M059J (cell line): ENCODE measurements around the gene TP53I11. TPM values are rescaled to one million over a fixed set of nuclear protein-coding genes. Genes with fewer than 3 reads are reported as not detected.

Source experiments
- DNase-seq: peaks from one replicate; pipeline ENCODE4 v3.0.0-alpha.2; 2012; ENCODE audit warnings: low read depth
- total RNA-seq: library from RNA; depleted of rRNA; stranded (reverse); fragments of >200 nt; shearing (Covaris generic); gene quantifications from 2 replicates; pipeline ENCODE4 v1.2.3, GENCODE V29; 2014

The TP53I11 gene
- total RNA-seq, 1 experiment from 2014 or later: 64.2 TPM

GRCh38 chr11:44940404-44940803, 10.3 kb downstream of the TP53I11 start:
- no peak for DNase-seq

- DNase-seq: no peak
Observed at GRCh38 chr11:44939673-44940395, 10.8 kb downstream of the TP53I11 start.

DNA sequence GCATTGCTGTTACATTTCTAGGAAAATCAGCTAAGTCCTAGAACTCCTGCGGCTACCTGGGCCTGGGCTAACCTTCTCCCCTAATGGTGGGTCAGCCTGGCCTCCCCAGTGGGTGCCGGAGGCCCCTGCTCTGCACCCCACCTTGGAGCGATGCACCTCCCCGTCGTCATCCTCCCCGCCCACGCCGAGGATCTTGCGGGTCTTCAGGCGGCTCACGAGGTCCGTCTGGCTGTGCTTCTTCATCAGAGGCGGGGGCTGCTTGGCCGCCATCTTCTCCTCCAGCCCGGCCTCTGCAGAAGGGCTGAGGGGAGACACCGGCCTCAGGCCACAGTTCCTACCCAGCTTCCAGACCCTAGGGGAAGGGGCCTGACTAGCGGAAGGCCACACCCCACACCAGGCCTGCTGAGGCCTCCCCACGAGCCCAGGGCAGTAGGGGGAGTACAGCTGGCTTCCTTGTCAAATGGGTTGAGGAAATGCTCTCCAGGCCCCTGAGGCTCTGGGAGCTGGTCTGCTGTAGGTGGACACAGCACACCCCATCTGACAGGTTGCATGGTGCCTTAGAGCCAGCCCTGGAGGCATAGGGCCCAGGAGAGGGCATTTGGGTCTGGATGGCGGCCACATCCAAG, 12.5 kb downstream of the TP53I11 start:
- DNase-seq: no peak

DNA sequence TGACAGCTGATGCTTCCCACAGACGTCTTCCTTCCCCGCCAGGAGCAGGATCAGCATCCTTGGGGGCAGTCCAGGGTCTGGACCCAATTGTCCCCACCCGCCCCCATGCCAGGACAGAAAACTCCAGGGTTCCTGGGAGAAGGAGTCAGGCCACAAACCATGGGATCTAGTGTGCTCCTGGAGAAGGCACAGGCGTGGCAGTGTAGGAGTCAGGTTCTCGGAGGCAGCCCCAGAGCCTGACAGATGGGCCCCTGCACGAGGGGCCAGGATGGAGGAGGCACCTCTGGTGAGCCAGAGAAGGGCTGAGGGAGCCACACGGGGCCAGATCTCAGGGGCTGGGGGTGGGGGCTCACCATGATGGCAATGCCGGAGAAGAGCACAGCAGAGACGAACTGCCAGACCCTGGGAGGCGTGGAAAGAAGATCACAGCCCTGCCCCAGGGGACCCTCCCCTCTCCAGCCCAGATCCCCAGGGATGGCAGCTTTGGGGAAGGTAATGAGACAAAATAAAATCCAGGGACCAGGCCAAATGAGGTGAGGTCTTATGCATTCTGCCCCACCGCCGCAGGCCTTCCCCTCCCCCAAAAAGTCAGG, 13.6 kb downstream of the TP53I11 start:
- DNase-seq: no peak

DNA sequence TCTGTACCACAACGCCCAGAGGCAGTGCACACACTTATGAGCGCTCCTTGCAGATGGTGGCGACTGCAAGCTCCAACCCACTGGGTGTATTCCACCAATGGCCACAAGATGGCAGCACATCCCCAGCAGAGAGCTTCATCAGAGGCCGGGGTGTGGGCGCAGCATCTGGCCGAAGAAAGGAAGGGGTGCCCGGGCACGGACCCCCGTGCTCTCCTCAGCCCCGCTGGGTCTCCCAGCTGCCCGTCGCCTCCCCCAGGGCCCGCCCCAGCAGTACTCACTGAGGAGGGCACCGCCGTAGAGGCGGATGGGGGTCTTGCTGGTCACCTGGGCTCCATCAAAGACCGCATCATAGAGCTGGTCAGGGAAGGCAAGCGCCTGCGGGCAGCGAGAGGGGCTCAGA, 14.2 kb downstream of the TP53I11 start:
- DNase-seq: peak; percentile 66

- DNase-seq: no peak
Observed at GRCh38 chr11:44934735-44935250, 15.9 kb downstream of the TP53I11 start.

DNA sequence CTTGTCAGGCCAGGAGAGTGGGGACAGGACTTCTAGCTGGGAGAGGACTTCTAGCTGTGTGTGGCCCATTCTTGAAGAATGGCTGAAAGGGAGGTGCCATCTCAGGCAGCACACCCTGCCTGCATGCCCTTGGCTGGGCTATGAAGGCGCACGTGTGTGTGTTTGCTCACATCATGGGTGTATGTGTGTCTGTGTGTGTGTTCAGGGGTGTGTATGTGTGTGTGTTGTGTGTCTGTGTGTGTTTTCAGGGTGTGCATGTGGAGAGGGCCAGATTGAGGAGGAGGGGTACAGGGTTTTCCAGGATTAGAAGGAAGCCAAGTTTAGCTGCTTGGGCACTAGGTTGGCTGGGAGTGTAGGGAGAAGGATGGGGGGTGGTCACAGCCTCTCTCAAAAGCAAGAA, 16.6 kb downstream of the TP53I11 start:
- DNase-seq: no peak

DNA sequence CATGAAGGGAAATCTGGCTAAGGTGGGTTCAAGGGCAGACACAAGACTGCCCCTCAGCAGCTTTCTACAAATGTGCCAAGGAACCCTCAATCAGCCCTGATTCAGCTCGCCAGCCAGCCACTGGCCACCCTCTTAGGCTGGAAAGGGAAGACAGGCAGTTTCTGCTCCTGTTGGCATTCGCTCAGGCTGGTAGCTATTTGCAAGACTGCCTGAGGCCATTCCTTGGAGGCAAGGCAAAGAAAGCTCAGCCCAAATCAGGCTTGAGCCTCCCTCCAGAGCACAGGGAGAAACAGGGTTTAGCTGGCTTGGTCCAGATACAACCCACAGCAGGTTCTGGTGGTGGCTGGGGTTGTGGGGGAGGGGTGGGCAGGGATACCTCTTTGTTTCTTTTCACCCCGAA, 19.2 kb downstream of the TP53I11 start:
- peak; percentile 62 for DNase-seq

DNA sequence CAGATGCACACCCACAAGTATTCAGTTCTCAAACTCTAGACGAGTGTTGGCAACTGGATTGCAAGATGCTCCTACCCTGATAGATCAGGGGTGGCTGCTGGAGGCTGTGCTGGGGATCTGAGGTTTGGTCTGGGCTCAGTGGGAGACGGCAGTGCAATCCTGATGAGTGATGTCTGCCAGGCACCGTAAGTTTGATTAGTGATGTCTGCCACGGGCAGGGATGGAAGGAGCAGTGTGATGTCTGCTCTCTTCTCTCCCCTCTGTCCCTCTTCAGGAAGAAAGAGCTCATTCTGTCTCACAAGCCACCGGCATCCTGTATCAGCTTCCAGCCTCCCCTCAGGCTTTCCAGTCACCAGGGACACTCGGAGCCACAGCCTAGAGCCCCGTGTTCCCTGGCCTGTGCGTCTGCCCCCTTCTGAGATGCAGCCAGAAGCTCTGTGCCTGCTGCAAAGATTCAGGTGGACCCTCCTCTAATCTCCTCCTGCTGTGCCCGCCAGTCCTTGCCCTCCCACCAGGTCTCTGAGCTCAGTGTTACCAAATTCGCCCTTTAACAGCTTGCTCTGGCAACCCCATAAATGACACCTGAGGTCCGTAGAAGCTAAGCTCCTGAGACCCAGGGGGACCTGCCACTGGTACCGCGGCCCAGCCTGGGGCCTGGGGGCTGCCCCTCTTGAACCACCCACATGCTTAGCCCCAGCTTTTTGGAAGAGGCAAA, 19.9 kb downstream of the TP53I11 start:
- DNase-seq: no peak

DNA sequence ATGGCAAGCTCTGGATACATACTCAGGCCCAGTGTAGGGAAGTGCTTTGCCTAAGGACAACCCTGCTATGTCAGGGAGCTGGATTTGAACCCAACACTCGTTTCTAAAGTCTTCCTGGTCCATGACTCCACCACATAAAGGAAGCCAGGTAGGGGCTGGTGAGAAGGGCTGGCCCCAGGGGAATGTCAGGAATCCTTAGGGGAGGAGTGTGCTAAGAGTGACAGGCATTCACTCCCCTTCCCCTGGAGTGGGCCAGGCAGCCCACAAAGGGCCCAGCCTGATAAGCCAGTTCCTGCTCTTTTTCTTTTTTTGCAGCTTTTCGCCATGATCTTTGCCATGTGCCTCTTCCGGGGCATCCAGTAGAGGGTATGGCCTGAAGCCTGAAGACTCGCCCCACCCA, 21.9 kb downstream of the TP53I11 start:
- no peak for DNase-seq

DNA sequence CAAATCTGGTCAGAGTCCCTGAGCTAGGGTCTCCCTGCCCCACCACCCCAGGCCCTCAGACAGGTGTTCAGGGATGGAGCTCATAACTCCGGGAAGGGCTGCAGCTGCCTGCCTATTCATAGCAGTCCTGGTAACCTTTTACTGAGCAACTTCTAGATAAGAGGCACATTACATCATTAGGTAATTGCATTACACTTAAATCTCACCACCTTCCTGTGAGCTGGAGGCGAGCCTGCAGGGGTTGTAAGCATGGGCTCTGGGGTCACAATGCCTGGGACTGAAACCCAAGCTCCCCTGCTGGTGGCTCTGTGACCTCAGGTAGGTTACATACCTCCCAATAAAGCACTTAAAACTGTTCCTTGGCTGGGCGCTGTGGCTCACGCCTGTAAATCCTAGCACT, 22.5 kb downstream of the TP53I11 start:
- no peak for DNase-seq

GRCh38 chr11:44927174-44927661, 23.5 kb downstream of the TP53I11 start:
- peak; percentile 75 for DNase-seq

- no peak for DNase-seq
Observed at GRCh38 chr11:44926036-44926435, 24.6 kb downstream of the TP53I11 start.

- DNase-seq: no peak
Observed at GRCh38 chr11:44923806-44924205, 26.9 kb downstream of the TP53I11 start.

DNA sequence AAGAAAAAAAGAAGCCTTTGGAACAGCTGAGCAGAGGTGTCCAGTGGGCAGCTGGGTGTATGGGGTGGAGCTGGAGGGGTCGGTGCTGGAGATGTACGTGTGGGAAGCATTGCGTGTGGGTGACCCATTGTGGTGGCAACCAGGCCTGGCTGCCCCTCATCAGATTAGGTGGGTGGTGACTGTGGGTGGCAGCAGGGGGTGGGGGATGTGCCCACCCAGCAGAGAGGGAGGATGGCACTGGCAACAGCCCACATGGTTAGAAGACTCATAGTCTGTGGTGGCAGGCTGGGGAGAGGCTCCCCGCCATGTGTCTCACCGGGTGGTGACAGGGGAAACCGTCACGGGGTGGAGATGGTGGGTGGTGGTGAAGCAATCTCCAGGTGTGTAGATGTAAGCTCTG, 27.6 kb downstream of the TP53I11 start:
- no peak for DNase-seq

DNA sequence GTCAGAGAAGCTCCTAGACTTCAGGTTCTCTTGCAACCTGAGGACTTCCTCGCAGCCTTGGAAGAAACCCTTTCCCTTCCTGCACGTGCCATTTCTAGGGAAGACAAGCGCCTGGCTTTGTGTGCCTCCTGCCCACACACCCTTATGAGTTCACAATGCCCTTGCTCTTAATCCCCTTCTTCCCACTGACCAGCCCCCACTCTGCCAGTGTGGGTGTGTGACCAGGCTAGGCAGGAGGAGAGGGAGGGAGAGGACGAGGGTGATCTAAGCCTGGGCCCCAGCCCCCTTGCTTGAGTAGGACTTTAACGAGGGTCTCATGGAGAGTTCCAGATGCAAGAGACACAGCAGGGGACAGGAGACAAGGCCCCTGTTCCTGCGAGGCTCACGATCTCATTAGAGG, 30.2 kb downstream of the TP53I11 start:
- no peak for DNase-seq

GRCh38 chr11:44917741-44918140, 32.9 kb downstream of the TP53I11 start:
- DNase-seq: no peak

- peak; percentile 58 for DNase-seq
Observed at GRCh38 chr11:44916801-44917385, 33.8 kb downstream of the TP53I11 start.

- DNase-seq: no peak
Observed at GRCh38 chr11:44916331-44916730, 34.4 kb downstream of the TP53I11 start.

DNA sequence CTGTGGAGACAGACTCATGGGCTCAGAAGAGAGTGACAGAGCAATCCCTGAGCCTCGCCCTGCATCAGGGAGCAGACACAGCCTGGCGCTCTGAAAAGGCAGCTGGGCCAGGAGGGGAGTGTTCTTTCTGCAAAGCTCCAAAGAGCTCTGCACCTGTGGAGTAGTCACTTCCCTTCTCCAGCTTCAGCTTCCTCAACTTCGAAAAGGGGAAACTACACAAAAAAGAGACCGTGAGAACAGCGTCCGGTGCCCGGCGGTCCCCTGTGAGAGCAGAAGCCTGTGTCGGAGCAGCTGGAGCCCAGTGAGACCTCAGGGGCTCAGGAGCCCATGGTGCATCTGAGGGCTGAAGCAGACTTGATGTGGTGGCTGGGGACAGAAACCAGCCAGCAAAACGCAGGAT, 35.1 kb downstream of the TP53I11 start:
- DNase-seq: no peak

- DNase-seq: no peak
Observed at GRCh38 chr11:44915004-44915403, 35.7 kb downstream of the TP53I11 start.

DNA sequence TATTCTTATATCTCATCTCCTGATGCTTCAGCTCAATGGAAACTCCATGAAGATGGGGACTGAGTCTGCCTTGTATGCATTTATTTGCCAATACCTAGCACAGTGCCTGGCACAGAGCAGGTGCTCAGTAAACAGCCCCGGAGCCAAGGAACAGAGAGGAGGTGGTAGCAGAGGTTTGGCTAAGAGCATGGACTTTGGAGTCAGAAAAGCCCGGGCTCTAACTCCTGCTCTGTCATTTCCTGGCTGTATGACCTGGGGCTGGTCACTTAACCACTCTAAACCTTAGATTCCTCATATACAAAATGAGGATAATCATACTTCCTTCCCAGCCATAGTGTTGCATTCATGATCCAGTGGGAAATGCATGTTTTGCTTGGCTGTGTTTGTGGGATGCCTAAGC, 36.6 kb downstream of the TP53I11 start:
- no peak for DNase-seq
